Measurements from ENCODE around the gene BMP7.

BMP7 gene

GRCh38 chr20:57212534-57213276, 53.7 kb downstream of the BMP7 start (continued):
- TF ChIP-seq ZBTB17 (tag by site-specific recombination; IDR thresholded peaks at IDR 0.05), result peak; percentile 39; the same call in 1 of the 2 replicates
- TF ChIP-seq, protein P1, sequence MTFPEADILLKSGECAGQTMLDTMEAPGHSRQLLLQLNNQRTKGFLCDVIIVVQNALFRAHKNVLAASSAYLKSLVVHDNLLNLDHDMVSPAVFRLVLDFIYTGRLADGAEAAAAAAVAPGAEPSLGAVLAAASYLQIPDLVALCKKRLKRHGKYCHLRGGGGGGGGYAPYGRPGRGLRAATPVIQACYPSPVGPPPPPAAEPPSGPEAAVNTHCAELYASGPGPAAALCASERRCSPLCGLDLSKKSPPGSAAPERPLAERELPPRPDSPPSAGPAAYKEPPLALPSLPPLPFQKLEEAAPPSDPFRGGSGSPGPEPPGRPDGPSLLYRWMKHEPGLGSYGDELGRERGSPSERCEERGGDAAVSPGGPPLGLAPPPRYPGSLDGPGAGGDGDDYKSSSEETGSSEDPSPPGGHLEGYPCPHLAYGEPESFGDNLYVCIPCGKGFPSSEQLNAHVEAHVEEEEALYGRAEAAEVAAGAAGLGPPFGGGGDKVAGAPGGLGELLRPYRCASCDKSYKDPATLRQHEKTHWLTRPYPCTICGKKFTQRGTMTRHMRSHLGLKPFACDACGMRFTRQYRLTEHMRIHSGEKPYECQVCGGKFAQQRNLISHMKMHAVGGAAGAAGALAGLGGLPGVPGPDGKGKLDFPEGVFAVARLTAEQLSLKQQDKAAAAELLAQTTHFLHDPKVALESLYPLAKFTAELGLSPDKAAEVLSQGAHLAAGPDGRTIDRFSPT (tag by site-specific recombination; IDR thresholded peaks at IDR 0.05), result peak; percentile 76

GRCh38 chr20:57211908-57212533, 54.4 kb downstream of the BMP7 start:
- Histone ChIP-seq H3K4me1 (ENCODE audit: control insufficient read depth, insufficient read depth, low read length) (no peaks in the 10 kb centered on the region), H3K4me3 (ENCODE audit: low read depth, low read length) (no peak overlapping the region), H3K36me3 (ENCODE audit: control insufficient read depth in 2 of 2, insufficient read depth in 1 of 2, low read length in 2 of 2) (peaks cover 0 to 3% of the 10 kb centered on the region in 2 experiments; a peak in 1 of 3 replicates), H3K9me3 (ENCODE audit: control insufficient read depth, insufficient read depth, low read depth, low read length) (no peaks in the 10 kb centered on the region), H3K27ac (ENCODE audit: extremely low read depth, low read depth, low read length) (no peak overlapping the region)
- TF ChIP-seq, protein P2, sequence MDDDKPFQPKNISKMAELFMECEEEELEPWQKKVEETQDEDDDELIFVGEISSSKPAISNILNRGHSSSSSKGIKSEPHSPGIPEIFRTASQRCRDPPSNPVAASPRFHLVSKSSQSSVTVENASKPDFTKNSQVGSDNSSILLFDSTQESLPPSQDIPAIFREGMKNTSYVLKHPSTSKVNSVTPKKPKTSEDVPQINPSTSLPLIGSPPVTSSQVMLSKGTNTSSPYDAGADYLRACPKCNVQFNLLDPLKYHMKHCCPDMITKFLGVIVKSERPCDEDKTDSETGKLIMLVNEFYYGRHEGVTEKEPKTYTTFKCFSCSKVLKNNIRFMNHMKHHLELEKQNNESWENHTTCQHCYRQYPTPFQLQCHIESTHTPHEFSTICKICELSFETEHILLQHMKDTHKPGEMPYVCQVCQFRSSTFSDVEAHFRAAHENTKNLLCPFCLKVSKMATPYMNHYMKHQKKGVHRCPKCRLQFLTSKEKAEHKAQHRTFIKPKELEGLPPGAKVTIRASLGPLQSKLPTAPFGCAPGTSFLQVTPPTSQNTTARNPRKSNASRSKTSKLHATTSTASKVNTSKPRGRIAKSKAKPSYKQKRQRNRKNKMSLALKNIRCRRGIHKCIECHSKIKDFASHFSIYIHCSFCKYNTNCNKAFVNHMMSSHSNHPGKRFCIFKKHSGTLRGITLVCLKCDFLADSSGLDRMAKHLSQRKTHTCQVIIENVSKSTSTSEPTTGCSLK (tag by site-specific recombination; IDR thresholded peaks at IDR 0.05), result no peak
- TF ChIP-seq PATZ1 (tag by site-specific recombination; IDR thresholded peaks at IDR 0.05) (no peak), KLF10 (tag by site-specific recombination; IDR thresholded peaks at IDR 0.05) (no peak), ZIC2 (tag by site-specific recombination; IDR thresholded peaks at IDR 0.05) (0 out of 2 replicates have a peak, but pooled peaks have one; percentile 4)
- ChIA-PET CTCF (interaction anchor here (0.6 to 1.6 kb wide), 2 partner anchors 61 to 122 kb away, joined by 3 to 6 read pairs; no protein-coding TSS in a partner anchor), POLR2A (no interaction called here)

DNA sequence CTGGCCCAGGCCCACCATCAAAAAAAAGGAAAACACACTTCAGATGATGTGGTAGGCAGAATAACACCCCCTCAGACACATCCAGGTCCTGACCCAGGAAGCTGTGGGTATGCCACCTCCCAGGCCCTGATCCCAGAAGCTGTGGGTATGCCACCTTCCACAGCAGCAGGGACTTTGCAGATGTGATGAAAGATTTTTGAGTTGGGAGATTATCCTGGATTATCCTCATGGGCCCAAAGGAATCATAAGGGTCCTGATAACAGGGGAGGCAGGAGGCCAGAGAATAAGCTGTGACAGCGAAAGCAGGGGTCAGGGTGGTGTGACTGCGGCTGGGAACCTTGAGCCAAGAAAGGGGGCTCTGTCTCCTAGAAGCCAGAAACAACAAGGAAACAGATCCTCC, 55.0 kb downstream of the BMP7 start:
- Histone ChIP-seq H3K4me3 (ENCODE audit: low read depth, low read length) (no peak overlapping the region), H3K36me3 (ENCODE audit: control insufficient read depth in 2 of 2, insufficient read depth in 1 of 2, low read length in 2 of 2) (peaks cover 0 to 9% of the 10 kb centered on the region in 2 experiments; a peak in 1 of 3 replicates), H3K27ac (ENCODE audit: extremely low read depth, low read depth, low read length) (no peak overlapping the region), H3K4me1 (ENCODE audit: control insufficient read depth, insufficient read depth, low read length) (no peaks in the 10 kb centered on the region), H3K9me3 (ENCODE audit: control insufficient read depth, insufficient read depth, low read depth, low read length) (no peaks in the 10 kb centered on the region)
- CTCF ChIA-PET, result interaction anchor here (0.6 kb wide), 1 partner anchor 61 kb away, joined by 3 read pairs; no protein-coding TSS in a partner anchor
- no peak for TF ChIP-seq ZBTB11 (tag by site-specific recombination; conservative IDR thresholded peaks at IDR 0.05; ENCODE audit: low read depth)
- TF ChIP-seq ZNF19 (tag by site-specific recombination; IDR thresholded peaks at IDR 0.05; ENCODE audit: low read depth), result no peak
- no peak for TF ChIP-seq KLF16 (tag by site-specific recombination; IDR thresholded peaks at IDR 0.05)
- TF ChIP-seq ZNF76 (tag by site-specific recombination; IDR thresholded peaks at IDR 0.05; ENCODE audit: borderline replicate concordance, low read depth), result no peak
- peak; percentile 32; the same call in 1 of the 2 replicates for TF ChIP-seq EGR2 (tag by site-specific recombination; IDR thresholded peaks at IDR 0.05; ENCODE audit: low read depth)
- POLR2A ChIA-PET, result no interaction called here
